Measurements from ENCODE around the gene TNIP1.
A peak's percentile ranks its signal among the peaks of the same experiment; 100 is the strongest.

TNIP1 gene

GRCh38 chr5:151081431-151082281, 822 bp upstream of the TNIP1 start:
- no peak for DNase-seq

- no peak for DNase-seq
Measured at GRCh38 chr5:151079838-151080612, 809 bp downstream of the TNIP1 start.

DNA sequence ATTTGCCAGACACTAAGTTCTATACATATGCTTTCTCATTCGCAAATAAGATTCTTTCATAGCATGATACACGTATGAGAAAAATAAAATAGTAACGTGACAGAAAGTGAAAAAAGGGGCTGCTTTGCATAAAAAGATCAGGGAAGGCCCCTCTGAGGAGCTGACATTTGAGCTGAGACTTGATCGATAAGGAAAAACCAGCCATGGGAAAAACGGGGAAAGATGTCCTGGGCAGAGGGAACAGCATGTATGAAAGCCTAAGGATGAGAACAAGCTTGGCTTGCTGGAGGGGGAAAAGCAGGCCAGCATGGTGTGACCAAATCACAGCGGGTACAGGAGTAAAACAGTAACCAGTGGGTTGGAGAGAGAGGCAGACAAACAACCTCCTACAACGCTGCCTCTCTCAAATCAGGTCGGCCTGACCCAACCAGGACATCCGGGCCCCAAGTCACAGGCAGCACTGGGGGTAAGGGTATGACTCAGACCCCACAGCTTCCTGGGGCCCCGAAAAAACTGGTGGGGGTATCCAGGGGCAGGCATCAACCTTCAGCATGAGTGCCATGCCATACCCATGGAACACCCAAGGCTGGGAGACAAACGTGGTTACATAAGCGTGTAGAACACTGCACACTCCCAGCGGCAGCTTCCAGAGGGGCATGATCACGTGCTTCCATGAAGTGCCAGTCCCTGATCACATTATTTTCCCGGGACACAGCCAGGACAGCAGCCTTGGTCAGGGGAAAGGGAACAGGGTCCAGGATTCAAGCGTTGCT, 2.2 kb downstream of the TNIP1 start:
- no peak for DNase-seq

DNA sequence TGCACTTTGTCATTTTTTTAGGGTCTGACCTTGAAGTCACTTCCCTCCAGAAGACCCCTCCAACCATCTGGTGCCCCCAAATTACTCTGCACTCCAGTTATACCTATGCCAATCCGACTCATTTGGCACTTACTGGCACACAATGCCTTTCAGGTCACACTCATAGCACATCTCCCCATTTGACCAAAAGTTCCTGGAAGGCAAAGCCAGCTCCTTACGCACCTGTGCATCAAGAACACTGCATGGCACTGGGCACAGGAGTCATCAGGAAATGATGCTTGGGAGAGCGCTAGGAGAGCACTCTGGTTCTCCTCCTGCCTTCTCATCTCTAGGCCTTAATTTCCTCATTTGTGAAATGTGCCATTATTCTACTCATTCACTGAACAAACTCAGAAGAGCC, 2.9 kb downstream of the TNIP1 start:
- DNase-seq = no peak

DNA sequence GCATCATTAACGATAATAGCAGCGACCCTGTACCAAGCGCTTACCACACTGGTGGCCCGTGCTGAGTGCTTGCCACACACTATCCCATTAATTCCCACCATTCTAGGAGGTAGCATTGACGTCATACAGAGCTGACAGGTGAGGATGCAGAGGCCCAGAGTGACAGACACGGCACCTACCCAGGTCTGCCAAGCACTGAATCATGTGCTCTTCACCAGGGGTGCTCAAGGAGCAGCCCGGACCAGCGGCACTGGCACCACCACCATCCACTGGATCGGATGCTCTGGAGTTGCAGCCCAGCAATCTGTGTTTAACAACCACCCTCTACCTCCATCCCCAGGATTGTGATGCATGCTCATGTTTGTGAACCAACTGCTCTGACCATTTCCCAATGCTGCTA, 3.4 kb downstream of the TNIP1 start:
- DNase-seq = no peak

DNA sequence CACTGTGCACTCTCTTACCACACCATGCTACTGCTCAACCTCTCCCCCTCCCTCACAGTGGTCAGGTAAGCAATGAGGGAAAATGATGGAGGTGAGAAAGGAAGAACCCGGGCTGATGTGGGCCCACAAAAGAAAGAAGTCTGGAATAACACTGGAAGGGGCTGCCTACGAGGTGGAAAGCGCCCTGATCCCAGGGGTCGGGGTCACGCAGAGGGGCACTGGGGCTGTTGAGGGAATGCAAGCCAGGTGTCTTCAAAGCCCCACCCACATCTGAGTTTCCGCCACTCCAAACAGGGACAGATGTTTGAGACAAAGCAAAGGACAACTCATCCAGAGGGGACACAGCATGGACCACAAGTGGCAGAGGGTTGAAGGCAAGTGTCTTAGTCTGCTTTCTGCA, 4.2 kb downstream of the TNIP1 start:
- DNase-seq = no peak

- no peak for DNase-seq
Measured at GRCh38 chr5:151075698-151076331, 5.0 kb downstream of the TNIP1 start.

DNA sequence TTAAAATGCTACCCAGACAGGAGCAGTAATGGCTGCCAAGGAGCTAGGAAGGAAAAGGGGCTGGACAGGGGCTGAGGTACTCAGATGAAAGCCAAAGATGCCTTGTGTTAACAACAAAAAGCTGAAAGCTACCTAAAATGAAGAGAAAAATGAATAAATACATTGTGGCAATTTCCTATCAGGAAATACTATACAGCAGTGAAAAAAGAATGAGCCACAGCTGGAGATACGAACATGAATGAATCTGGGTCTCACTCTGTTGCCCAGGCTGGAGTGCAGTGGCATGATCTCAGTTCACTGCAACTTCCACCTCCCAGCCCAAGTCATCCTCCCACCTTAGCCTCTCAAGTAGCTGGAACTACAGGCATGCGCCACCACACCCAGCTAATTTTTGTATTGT, 6.3 kb downstream of the TNIP1 start:
- DNase-seq = no peak

- no peak for DNase-seq
Measured at GRCh38 chr5:151073280-151073679, 7.6 kb downstream of the TNIP1 start.

DNA sequence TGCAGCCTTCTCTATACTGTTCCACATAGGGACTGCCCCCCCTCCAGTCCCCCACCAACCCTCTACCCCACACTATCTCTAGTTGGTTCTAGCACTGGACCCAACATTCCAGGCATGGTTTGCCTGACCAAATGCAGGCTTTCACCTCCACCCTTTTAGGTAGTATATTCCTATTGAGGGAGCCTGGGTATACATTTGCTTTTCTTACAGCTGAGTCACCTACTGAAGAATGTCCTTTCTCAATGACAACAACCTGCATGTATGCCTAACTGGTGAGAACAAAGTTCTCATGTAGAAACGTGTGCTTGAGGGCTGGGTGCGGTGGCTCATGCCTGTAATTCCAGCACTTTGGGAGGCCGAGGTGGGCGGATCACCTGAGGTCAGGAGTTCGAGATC, 8.2 kb downstream of the TNIP1 start:
- DNase-seq = no peak

DNA sequence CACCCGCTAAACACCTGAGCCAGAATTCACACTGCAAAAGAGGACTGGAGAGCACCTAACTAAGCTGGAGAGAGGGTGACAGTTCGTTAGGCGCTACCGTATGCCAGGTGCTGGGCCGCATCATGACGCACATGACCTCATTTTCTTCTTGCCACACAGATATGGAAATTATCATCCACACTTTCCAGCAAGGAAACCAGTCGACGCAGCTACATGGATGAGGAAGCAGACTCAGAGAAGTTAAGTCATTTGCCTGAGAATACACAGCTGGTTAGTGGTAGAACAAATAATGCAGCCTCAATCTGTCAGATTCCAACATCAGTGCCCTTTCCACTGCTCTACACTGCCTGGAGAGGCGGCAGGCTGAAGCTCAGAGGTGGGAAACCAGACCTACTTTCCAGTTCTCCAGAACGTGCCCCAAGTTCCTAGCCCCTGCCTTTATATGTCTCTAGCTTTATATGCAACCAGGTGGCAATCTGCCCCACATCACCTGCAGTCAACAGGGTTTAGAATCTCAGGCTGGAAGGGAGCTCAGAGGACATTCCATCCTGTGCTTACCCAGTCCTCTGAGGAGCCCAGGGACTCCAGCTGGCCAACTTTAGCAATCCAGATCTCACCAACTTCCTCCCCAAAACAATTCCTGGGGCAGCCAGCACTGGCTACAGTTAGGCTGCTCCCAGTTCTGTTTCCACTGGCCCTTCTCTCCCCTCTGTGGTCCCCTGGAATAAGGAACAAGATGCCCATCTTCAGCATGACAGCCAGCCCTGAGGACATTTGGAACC, 8.8 kb downstream of the TNIP1 start:
- DNase-seq = no peak

DNA sequence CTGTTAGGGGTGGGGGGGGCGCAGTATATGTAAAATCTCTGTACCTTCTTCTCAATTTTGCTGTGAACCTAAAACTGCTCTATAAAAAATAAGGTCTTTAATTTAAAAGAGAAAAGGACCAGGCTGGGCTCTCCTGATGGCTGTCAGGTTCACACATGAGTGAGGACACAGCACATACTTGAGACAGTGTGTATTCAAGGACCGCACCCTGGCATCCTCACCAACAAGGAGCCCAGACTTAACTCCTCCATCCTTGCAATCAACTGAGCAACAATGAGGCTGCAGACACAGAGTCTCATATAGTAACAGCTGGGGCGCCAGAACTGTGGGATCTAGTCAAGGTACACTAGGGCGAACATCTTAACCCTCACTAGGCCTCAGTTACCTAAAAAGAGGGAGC, 9.8 kb downstream of the TNIP1 start:
- DNase-seq = no peak

- no peak for DNase-seq
Measured at GRCh38 chr5:151070449-151070848, 10.4 kb downstream of the TNIP1 start.

GRCh38 chr5:151068433-151069197, 12.2 kb downstream of the TNIP1 start:
- DNase-seq = no peak

- DNase-seq = no peak
Measured at GRCh38 chr5:151067632-151068432, 13.0 kb downstream of the TNIP1 start.

GRCh38 chr5:151066920-151067319, 13.9 kb downstream of the TNIP1 start:
- DNase-seq = no peak

GRCh38 chr5:151065609-151066008, 15.2 kb downstream of the TNIP1 start:
- no peak for DNase-seq

DNA sequence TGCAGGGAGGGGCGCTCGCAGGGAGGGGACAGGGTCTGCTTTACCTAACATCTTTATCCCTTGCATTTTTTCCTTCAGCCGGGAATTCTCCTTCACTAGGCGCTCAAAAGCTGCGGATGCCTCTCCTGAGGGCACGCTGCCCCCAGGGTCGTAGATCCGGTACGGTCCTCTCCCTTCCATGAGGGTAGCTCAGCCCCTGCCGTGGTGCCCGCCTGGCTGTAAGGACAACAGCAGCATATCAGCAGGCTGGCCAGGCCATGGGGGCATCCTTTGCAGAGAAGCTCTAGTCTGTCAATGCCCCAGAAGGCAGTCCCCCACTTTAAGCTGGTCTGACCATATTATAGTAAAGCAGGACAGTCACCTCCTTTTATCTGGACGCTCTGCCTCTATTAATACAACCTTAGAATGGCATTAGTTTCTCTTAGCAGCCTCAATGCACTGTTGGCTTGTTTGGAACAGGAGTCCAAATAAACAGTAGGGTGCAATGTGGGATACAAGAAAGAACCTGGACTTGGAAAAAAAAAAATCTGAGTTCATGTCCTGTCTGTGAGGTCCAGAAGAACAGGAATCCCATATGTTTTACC, 15.8 kb downstream of the TNIP1 start:
- DNase-seq = no peak

- peak; percentile 29 for DNase-seq
Measured at GRCh38 chr5:151063142-151063989, 17.5 kb downstream of the TNIP1 start.

Measured in T1000 (cell line).